B cell (primary cell): ENCODE measurements around the gene FIBIN. TPM values are rescaled to one million over a fixed set of nuclear protein-coding genes. Genes with fewer than 3 reads are reported as not detected.

Source experiments
- ATAC-seq: fragments of 200-7000 bp; cut with Tn5 transposase; one replicate; pipeline ENCODE4 v1.10.0; 2021; ENCODE audit warnings: low read depth, mild to moderate bottlenecking, moderate number of reproducible peaks, moderate library complexity
- CTCF ChIA-PET: fragments of 350-600 bp; sonication (Branson Sonifier 250); formaldehyde crosslinking; loops from one replicate; lab custom pipeline; 2021; ENCODE audit warnings: antibody characterized with exemption, inconsistent platforms; lab: Charles Lee
- POLR2A ChIA-PET: fragments of 350-600 bp; sonication (Branson Sonifier 250); formaldehyde crosslinking; loops from one replicate; lab custom pipeline; 2021; ENCODE audit warnings: antibody characterized with exemption; lab: Charles Lee
- DNase-seq: peaks from one replicate; pipeline ENCODE4 v3.0.0; 2013
- H2AFZ ChIP-seq: 2 replicates; pipeline ENCODE4 v1.6.1; 2012; ENCODE audit warnings: mild to moderate bottlenecking, low read depth, low read length; ENCODE audit not compliant: insufficient read depth, poor library complexity, severe bottlenecking
- H3K27ac ChIP-seq, 2 donors: 1 replicate in 1 of 2; 2 replicates in 1 of 2; pipeline ENCODE4 v1.5.1; 2012 to 2013; ENCODE audit warnings: low read length in 2 of 2, mild to moderate bottlenecking in 2 of 2, moderate library complexity in 1 of 2
- H3K27me3 ChIP-seq, 4 experiments: fragments of 200-600 bp in 1 of 4; sonication (generic) in 1 of 4; replicated peaks in 1 of 4; 1 replicate in 2 of 4; 2 replicates in 2 of 4; pipeline versions ENCODE4 v1.6.1 to v1.7.0; 2013 to 2016; ENCODE audit warnings: low read length in 3 of 4, mild to moderate bottlenecking in 2 of 4, mixed read lengths in 1 of 4, moderate library complexity in 1 of 4; ENCODE audit not compliant: insufficient read depth in 4 of 4, control insufficient read depth in 3 of 4; ENCODE audit errors: control extremely low read depth in 1 of 4
- H3K36me3 ChIP-seq, 2 experiments: replicated peaks in 1 of 2; 1 replicate in 1 of 2; 2 replicates in 1 of 2; pipeline versions ENCODE4 v1.6.1 to v1.7.1; 2013; ENCODE audit warnings: low read length in 1 of 2; ENCODE audit not compliant: insufficient read depth in 2 of 2, control insufficient read depth in 1 of 2; ENCODE audit errors: control extremely low read depth in 1 of 2, extremely low read depth in 1 of 2
- H3K4me1 ChIP-seq, 2 donors: fragments of 200-600 bp in 1 of 2; sonication (generic) in 1 of 2; 1 replicate in 1 of 2; 2 replicates in 1 of 2; pipeline versions ENCODE4 v1.5.1 to v1.6.1; 2013 to 2017; ENCODE audit warnings: low read length in 2 of 2; ENCODE audit not compliant: control insufficient read depth in 2 of 2, insufficient read depth in 2 of 2
- H3K4me2 ChIP-seq: replicated peaks from 2 replicates; pipeline ENCODE3; 2012; ENCODE audit warnings: mild to moderate bottlenecking, low read depth, low read length; ENCODE audit not compliant: poor library complexity, severe bottlenecking
- H3K4me3 ChIP-seq, 5 experiments: fragments of 200-600 bp in 1 of 5; sonication (generic) in 1 of 5; 1 replicate in 3 of 5; 2 replicates in 2 of 5; pipeline versions ENCODE4 v1.5.1 to v1.7.0; 2011 to 2016; ENCODE audit warnings: low read length in 4 of 5, mild to moderate bottlenecking in 4 of 5, low read depth in 2 of 5, control low read depth in 1 of 5, moderate library complexity in 1 of 5; ENCODE audit not compliant: insufficient read depth in 1 of 5; ENCODE audit errors: control extremely low read depth in 1 of 5, extremely low read depth in 1 of 5
- H3K79me2 ChIP-seq: fragments of 200-600 bp; sonication (generic); one replicate; pipeline ENCODE4 v1.6.0; 2016; ENCODE audit warnings: low read length; ENCODE audit not compliant: control insufficient read depth, insufficient read depth
- H3K9ac ChIP-seq: fragments of 200-600 bp; sonication (generic); 2 replicates; pipeline ENCODE4 v1.6.1; 2017; ENCODE audit warnings: mild to moderate bottlenecking, low read length, moderate library complexity
- H3K9me3 ChIP-seq, 3 donors: one replicate each; pipeline versions ENCODE4 v1.6.1 to v1.7.1; 2013; ENCODE audit warnings: low read length in 2 of 3; ENCODE audit not compliant: control insufficient read depth in 2 of 3, insufficient read depth in 1 of 3; ENCODE audit errors: control extremely low read depth in 1 of 3
- H4K20me1 ChIP-seq: 2 replicates; pipeline ENCODE4 v1.6.0; 2012; ENCODE audit warnings: mild to moderate bottlenecking, low read length; ENCODE audit not compliant: insufficient read depth, control insufficient read depth, poor library complexity, severe bottlenecking
- H3K27ac Mint-ChIP-seq: one replicate; pipeline ENCODE4 v1.8.0; 2021; ENCODE audit warnings: mixed read lengths
- H3K27me3 Mint-ChIP-seq: one replicate; pipeline ENCODE4 v1.8.0; 2021; ENCODE audit warnings: mixed read lengths
- H3K4me1 Mint-ChIP-seq: one replicate; pipeline ENCODE4 v1.8.0; 2021; ENCODE audit warnings: mixed read lengths
- H3K4me3 Mint-ChIP-seq: one replicate; pipeline ENCODE4 v1.8.0; 2021; ENCODE audit warnings: mixed read lengths
- H3K9me3 Mint-ChIP-seq: one replicate; pipeline ENCODE4 v1.8.0; 2022; ENCODE audit warnings: mixed read lengths; ENCODE audit not compliant: insufficient read depth
- EZH2 ChIP-seq: IDR thresholded peaks from 2 replicates; pipeline ENCODE4 v1.6.1; 2012; ENCODE audit warnings: borderline replicate concordance, low read depth, mild to moderate bottlenecking, moderate library complexity, low read length; ENCODE audit not compliant: insufficient read depth, poor library complexity, severe bottlenecking
- WGBS: methylation state at CpG from one replicate; pipeline ENCODE4 v1.1.5; 2013; ENCODE audit warnings: missing lambda C conversion rate; ENCODE audit not compliant: insufficient coverage; 5-methylcytosine and 5-hydroxymethylcytosine counted together
- intact Hi-C: fragments of 100-400 bp; cut with micrococcal nuclease; formaldehyde crosslinking; loops from one replicate; pipeline ENCODE4 v1.10.0; 2022
- polyA plus RNA-seq: library from polyadenylated mRNA; depleted of rRNA; stranded (reverse); fragments of >200 nt; gene quantifications from 2 replicates; pipeline ENCODE4 v1.2.3, GENCODE V29; 2012
- total RNA-seq, 2 donors: library from RNA; stranded (reverse); fragments of 120-200 nt in 1 of 2; gene quantifications; 1 replicate in 1 of 2; 2 replicates in 1 of 2; pipeline versions ENCODE4 v1.2.3 to v1.2.4, GENCODE V29; 2013 to 2022
- TF ChIP-seq, protein P1 (sequence below): fragments of 200-600 bp; IDR thresholded peaks from one replicate; pipeline ENCODE4 v1.8.0; 2022; ENCODE audit warnings: antibody characterized with exemption, mild to moderate bottlenecking

Gene FIBIN
- total and polyA plus RNA-seq, 2 donors (not counting 1 experiment from before 2014, with no cell fraction given), result not detected

DNA sequence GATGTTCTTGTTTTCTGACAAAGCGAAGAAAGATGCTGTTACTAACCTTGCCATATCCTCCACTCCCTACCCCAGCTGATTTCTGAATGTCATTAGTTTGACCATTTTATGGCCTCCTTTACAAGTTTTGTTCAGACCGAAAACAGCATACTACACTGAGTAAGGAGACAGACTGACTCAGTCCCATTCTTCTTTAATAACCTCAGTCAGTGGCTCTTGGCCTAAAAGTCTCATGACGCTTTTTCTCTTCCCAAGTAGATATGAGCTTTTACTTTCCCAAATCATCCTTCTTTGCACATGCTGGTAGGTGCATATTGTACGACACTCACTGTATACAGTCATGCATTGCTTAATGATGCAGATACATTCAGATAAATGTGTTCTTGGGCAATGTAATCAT lies 8.0 kb upstream of the FIBIN start:
- intact Hi-C loops, result no loop called here
- Mint-ChIP-seq H3K4me3 (no peak overlapping the region), H3K27me3 (no peaks in the 10 kb centered on the region), H3K4me1 (no peaks in the 10 kb centered on the region), H3K27ac (no peak overlapping the region), H3K9me3 (peaks cover 13% of the 10 kb centered on the region)
- Histone ChIP-seq H3K4me1 (no peaks in the 10 kb centered on the region), H3K9me3 (peaks cover 0 to 4% (median 0%) of the 10 kb centered on the region in 3 donors), H3K36me3 (no peaks in the 10 kb centered on the region), H2AFZ (no peak overlapping the region), H4K20me1 (no peaks in the 10 kb centered on the region), H3K9ac (no peak overlapping the region), H3K4me2 (no peak overlapping the region), H3K79me2 (no peaks in the 10 kb centered on the region), H3K27me3 (no peaks in the 10 kb centered on the region), H3K27ac (no peak overlapping the region), H3K4me3 (no peak overlapping the region)
- ATAC-seq (no peak), DNase-seq (no peak)
- ChIA-PET POLR2A (no interaction called here), CTCF (no interaction called here)
- WGBS, result 96% methylated on average over 3 of the region's 4 CpGs
- TF ChIP-seq, protein P1, sequence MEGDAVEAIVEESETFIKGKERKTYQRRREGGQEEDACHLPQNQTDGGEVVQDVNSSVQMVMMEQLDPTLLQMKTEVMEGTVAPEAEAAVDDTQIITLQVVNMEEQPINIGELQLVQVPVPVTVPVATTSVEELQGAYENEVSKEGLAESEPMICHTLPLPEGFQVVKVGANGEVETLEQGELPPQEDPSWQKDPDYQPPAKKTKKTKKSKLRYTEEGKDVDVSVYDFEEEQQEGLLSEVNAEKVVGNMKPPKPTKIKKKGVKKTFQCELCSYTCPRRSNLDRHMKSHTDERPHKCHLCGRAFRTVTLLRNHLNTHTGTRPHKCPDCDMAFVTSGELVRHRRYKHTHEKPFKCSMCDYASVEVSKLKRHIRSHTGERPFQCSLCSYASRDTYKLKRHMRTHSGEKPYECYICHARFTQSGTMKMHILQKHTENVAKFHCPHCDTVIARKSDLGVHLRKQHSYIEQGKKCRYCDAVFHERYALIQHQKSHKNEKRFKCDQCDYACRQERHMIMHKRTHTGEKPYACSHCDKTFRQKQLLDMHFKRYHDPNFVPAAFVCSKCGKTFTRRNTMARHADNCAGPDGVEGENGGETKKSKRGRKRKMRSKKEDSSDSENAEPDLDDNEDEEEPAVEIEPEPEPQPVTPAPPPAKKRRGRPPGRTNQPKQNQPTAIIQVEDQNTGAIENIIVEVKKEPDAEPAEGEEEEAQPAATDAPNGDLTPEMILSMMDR, result no peak
- TF ChIP-seq EZH2, result no peak

DNA sequence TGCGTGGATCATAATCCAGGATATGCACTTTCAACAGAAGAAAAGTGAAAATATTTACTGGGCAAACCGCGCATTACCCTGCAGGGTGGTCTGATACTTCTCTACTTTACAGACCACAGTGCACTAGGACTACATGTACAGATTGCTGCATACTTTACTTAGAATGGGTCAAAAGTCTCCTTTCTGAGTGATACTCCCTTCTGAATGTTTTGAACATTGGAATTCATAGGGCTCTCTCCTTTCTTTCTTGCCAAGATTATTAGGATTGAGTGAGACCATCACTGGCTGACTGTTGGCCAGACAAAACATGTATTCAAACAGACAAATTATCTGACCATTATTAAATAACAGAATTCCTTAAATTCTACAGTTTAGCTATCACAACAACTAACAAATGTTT lies 6.6 kb upstream of the FIBIN start:
- H2AFZ ChIP-seq, result no peak overlapping the region
- WGBS, result 100% methylated on average over 1 of the region's 3 CpGs
- POLR2A ChIA-PET, result no interaction called here
- H3K9me3 ChIP-seq, result peaks cover 0 to 4% (median 0%) of the 10 kb centered on the region in 3 donors
- DNase-seq (no peak), ATAC-seq (no peak)
- H3K27ac ChIP-seq, result no peak overlapping the region
- no peak overlapping the region for H3K9ac ChIP-seq
- no peak overlapping the region for H3K4me3 Mint-ChIP-seq
- intact Hi-C loops, result no loop called here
- CTCF ChIA-PET, result interaction anchor here (0.5 kb wide), 1 partner anchor 9 kb away, joined by 3 read pairs; no protein-coding TSS in a partner anchor
- H3K4me1 ChIP-seq, result no peaks in the 10 kb centered on the region
- no peaks in the 10 kb centered on the region for H3K79me2 ChIP-seq
- TF ChIP-seq EZH2, result no peak
- TF ChIP-seq, protein P1, result no peak
- no peaks in the 10 kb centered on the region for H3K27me3 ChIP-seq
- H3K27me3 Mint-ChIP-seq, result no peaks in the 10 kb centered on the region
- no peaks in the 10 kb centered on the region for H3K36me3 ChIP-seq
- H4K20me1 ChIP-seq, result no peaks in the 10 kb centered on the region
- H3K27ac Mint-ChIP-seq, result no peak overlapping the region
- no peak overlapping the region for H3K4me3 ChIP-seq
- H3K9me3 Mint-ChIP-seq, result peaks cover 12% of the 10 kb centered on the region
- H3K4me2 ChIP-seq, result no peak overlapping the region
- H3K4me1 Mint-ChIP-seq, result no peaks in the 10 kb centered on the region
